HG02610 (cell line): ENCODE results near the gene GFY.

Experiments used
- ATAC-seq: cut with Tn5 transposase; IDR thresholded peaks from one replicate; pipeline ENCODE4 v1.9.1; 2021; ENCODE audit warnings: mild to moderate bottlenecking, moderate library complexity; ENCODE audit not compliant: unreplicated experiment

The GFY gene

DNA sequence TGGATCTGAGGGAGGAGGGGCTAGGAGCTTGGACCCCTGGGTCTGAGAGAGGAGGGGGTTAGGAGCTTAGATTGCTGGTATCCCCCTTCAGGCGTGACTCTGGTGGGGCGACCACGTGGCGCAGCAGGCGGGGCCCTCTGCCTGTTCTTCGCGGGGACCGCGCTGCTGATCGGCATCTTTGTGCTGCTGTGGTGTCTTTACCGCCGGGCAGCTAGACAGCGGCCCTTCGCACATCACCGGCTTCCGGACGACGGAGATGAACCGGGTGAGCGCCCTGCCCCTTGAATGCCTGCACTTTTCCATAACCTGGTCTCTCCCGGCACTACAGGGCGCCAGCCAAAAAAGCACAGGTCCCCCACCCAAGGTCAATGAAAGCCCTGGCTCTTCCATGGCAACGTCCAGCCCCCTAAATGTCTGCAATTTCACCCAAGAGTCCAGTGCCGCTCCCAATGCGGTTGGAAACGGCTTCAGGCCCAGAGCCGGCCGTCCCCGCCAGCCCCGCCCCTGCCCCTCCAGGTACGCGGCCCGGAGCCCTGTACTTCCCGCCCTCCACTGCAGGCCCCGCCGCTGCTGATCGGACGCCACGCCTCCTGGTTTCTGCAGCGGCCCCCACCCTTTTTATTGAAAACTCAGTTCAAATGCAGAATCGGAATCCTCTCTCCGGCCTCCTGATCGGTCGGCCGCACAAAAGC lies 2.8 kb downstream of the GFY start:
- no peak for ATAC-seq

DNA sequence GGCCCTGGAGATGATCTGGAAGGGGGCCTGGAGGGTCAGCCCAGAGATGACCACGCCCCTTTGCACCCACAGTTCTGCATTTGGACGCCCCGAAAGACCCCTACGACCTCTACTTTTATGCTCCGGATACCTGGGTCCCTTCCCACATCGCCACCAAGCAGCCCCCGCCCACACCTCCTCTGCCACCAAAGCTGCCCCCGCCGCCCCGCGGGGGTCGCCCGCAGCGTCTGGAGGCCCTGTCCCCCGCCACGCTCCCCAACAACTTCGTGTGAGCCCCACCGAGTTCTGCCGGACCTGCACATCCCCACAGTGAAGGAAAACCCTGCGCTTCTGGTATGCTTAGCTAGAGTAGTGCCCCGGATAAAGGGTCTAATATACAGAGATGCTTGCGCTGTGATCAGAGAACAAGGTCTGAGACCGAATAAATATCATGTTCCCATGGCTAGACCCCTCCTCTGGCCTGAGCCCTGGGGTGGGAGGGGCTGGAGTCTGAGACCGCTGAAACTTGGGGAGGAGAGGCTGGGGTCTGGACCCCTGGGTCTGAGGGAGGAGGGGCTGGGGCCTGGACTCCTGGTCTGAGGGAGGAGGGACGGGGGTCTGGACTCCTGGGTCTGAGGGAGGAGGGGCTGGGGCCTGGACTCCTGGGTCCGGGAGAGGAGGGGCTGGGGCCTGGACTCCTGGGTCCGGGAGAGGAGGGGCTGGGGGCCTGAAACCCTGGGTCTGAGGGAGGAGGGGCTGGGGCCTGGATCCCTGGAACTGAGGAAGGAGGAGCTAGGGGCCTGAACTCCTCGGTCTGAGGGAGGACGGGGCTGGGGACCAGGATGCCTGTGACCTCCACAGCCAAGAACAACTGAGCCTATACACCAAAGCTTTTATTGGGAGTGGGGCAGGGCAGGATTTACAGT lies 3.6 kb downstream of the GFY start:
- no peak for ATAC-seq

DNA sequence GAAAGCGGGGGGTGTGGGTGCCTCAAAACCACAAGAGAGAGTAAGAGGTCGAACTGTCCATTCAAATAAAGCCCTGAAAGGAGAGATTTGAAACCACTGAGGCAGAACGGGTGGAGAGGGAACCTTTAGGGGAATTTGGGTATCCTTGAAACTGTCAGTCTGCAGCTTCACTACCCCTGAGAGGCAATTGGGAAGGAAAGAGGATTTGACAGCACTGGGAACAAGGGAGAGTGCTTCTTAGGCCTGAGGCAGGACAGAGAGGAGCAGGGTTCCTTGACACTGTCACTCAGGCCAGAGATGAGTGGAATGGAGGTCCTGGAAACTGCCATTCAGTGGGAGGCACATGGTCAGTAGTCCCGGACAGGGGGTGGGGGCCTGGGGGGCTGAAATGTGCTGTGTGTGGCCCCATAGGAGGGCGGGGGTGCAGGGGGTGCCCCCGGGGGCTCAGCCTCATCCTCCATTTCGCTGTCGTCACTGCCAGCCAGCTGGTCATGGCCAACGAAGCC lies 5.0 kb downstream of the GFY start:
- no peak for ATAC-seq

DNA sequence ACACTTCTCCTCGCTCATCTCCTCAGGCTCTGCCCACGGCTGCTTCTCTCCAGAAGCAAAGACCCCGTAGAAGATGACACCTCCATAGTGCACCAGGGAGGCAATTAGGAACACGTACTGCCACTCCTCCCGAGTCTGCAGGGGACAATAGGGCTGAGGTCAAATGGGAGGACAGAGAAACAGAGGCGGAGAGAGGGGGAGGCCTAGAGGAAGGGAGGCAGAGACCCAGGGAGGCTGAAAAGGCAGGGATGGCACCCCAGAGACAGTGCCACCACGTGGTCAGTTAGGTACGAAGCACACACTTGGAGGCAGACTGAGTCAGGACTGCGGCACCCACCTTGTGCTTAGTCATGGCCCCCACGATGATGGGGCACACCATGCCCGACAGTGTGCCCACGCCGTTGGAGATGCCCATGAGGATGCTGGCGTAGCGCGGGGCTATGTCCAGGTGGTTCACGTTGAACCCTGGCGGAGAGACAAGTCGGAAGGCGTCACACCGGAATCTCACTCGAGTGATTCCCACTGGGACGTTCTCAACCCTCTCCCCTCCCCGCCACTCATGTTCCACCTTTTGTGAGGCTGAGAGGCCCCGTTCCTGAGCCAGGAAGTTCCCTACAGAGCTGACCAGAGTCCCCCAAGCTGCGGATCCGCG lies 5.6 kb downstream of the GFY start:
- ATAC-seq, result no peak

DNA sequence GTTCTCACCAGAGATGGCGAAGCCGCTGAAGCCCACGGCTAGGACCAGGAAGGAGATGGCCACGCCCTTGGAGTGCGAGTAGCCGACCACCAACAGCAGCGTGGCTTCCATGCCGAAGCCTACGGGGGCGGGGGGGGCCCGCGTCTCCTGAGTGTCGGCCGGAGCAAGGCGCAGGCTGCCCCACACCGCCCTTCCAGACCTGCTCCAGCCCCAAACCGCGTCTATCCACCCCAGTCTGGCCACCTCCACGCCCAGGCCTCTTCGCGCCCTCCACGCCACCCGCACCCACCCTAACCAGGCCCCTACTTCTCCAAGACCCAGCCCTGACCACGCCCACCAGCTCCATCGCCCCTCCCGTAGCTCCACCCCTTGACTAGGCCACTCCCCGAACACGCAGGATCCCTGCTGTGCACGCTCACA lies 6.2 kb downstream of the GFY start:
- ATAC-seq, result no peak

DNA sequence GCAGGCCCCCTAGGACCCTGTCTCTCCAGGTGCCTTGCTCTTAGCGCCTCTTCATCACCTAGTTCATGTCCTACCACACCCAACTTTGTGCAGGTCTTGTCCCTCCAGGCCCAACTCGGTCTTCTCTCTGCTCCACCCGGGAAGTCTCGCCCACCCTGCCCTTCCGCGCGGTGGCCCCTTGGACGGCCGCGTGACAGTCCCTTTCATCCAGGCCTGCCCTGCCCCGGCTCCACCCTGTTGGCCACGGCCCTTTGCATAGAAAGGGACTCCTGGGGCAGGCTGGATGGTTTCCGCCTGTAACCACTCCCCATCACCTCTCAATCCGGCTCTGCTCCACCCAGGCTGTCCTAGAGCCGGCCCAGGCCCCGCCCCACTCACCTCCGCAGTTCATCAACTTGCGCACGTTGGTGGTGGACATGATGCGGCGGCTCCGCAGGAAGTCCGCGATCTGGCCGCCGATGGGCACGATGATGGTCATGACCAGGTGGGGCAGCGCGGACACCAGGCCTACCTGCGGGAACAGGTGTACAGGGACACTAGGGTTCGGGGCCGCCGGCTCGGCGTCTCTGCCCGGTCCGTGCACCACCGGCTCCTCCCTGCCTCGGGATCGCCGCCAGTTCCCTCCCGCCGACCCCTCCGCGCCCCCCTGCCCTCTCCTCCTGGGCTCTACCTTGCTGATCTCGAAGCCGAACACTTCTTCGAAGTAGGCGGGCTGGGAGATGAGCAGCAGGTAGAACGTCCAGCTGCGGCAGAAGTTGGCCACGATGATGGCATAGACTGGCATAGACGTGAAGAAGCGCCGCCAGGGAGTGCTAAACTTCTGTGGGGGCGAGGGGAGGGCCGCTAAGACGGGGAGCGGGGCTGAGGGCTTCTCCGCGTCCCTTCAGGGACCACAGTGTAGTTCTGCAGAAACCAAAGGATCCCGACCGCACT lies 7.2 kb downstream of the GFY start:
- ATAC-seq, result no peak

DNA sequence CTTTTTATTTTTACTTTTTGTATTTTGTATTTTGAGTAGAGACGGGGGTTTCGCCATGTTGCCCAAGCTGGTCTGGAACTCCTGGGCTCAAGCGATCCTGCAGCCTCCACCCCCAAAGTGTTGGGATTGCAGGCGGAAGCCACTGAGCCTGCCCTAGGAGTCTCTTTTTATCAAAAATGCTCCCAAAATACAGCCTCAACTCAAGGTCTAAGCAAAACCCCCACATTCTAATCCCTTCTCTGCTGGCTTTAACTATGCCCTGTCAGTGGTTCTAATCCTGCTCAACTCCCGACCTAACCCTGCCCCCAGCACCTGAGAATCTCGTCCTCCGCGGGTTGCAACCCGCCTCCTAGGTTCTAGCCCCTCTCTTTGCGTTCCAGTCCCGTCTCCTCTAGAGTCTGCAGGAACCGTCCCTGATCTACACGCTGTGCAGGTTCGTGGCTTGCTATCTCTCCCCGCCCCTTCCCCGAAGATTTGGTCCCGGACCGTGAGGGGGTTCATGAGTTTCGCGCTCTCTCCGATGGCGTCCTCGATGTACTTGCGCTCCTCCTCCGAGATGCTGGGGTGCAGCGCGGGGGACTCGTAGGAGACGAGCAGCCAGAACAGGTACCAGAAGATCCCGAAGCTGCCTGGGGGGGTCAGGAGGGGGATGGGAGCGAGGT lies 8.2 kb downstream of the GFY start:
- ATAC-seq, result no peak

DNA sequence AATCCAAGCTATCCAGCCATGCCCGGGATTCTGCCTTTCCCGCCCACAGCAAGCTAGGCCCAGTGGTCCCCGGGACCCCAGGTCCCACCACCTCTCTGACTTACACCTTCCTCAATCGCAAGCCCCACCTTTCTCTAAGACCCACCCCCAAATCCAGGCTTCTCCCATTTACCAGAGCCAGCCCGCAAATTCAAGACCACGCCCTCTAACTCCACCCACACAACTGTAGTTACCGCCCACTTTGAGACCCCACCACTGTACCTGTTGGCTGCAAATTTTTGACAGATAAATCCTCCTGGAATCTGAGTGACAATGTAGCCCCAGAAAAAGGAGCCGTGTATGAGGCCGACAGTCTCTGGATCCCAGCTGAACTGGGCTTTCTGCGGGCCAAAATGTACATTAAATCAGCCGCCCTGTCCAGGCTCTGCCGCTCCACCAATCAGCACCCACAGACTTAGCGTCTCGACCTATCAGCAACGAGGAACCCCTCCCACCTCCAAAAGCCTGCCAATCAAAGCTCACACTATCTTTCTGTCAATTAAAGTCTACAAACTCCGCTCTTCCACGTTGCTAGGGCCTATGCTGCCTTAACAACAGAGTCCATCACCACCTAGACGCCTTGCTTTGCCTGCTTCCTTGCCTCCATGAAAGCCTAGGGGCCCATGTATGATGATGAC lies 9.9 kb downstream of the GFY start:
- ATAC-seq, result no peak

DNA sequence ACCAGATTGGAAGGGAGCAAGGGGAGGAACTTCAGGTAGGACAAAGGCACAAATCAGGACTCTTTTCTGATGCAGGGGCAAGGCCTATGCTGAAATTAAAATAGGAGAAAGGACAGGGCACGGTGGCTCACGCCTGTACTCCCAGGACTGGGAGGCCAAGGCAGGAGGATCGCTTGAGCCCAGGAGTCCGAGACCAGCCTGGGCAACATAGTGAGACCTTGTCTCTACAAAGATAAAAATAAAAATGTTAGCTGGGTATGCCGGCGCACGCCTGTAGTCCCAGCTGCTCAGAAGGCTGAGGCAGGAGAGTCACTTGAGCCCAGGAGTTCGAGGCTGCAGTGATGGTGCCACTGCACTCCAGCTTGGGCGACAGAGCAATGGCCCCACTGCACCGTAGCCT lies 10.5 kb downstream of the GFY start:
- no peak for ATAC-seq

DNA sequence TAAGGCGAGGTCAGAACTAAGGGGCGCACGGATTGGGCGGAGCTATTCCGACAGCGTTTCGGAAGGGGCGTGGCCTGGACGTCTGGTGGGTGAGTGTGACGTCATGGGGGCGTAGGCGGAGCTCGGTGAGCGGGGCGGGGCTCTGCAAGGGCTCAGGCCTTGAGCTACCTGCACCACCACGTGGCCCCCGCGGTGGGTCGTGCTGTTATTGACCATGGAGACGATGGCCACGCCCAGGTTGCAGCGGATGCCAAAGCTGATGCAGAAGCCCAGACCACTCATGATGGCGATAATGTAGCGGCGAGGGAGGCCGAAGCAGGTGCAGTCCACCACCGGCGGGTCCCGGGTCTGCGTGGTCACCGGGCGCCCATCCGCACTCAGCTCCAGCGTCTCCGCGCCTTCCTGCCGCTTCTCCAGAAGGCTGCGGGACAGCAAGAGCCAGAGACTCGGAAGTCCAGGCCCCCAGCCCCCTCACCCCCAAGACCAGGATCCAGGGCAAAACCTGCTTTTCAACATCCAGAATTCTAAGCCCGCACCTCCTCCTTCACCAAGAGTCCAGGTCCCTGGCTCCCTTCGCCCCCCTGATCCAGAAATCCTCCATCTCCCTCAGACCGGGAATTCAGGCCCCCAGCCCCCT lies 11.3 kb downstream of the GFY start:
- ATAC-seq, result no peak

DNA sequence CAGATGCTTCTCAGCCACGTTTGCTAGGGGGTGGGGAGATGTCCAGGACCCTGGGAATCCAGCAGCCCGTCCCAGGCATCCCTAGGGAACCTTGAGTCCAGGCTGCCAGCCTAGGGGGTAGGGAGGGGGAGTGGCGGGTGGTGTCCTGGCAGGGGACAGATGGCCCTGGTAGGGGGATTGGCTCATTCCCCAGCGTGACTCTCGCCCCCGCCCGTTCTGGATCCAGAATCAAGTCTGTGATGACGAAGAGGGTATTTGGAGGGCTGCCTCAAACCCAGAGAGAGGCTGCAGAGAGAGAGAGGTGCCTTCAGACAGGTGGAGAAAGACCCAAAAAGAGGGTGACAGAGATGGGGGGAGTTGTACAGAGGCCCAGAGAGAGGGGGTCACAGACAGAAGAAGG lies 12.0 kb downstream of the GFY start:
- no peak for ATAC-seq

DNA sequence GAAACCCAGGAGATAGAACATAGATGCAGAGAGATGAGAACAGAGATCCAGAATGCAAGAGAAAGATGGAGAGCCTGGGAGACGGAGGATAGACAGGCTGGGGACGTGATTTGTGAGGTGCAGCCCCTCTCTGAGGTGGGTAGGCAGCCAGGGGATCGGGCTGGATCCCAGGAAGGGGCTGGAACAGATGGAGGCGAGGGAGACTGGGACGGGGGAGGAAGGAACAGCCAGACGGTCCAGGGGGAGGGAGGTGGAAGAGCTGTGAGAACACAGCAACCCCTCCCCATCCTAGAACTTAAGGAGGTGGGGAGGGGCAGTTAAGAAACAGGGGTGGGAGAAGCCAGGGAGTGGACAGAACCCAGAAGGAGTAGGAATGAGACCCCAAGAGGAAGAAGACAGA lies 13.1 kb downstream of the GFY start:
- ATAC-seq, result no peak

DNA sequence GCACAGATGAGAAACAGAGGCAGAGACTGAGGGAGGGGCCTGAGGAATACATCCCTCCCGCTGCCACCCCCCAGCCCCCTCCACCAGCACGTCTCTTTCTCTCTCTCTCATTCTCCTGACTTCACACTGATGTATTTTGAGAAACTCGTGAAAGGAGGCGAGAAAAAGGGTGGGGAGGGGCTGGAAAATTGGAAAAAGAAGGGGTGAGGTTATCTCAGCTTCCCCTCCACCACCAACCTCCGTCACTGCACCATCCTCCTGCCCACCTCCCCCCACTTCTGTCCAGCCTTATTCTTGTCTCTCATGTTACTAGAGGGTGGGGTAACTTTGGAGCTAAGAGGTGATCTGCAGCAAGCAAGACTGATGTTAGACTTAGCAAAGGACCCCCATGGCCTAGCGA lies 14.6 kb downstream of the GFY start:
- ATAC-seq, result no peak

DNA sequence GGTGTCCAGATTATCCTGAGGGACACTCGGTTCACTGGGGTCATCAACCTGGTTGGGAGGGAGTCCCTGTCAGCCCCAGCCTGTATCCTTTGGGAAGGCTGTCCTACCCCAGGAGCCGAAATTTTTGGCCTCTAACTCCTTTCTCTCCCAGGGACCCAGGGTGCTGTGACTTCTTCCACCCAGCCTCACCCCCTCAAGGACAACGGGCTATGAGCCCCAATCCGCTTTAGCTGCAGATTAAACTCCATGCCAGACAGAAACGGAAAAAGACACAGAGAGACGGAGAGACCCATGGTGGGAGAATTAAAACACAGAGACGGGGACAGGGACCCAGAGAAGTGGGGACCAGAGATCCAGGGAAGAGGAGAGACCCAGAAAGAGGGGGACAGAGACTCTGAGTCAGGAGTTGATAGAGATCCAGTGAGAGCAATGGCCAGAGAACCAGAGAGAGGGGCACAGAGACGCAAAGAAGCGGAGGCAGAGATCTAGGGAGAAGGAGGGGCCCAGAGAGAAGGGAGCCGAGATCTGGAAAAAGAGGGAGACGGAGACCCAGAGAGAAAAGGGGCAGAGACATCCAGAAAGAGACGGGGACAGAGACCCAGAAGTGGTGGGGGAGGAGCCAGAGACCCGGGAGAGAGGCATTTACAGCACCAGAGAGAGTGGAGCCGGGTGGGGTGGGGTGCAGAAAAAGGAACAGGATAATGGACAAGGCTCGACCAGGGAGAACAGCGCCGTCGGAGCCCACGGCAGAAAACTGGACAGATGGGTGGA lies 15.4 kb downstream of the GFY start:
- ATAC-seq, result no peak

DNA sequence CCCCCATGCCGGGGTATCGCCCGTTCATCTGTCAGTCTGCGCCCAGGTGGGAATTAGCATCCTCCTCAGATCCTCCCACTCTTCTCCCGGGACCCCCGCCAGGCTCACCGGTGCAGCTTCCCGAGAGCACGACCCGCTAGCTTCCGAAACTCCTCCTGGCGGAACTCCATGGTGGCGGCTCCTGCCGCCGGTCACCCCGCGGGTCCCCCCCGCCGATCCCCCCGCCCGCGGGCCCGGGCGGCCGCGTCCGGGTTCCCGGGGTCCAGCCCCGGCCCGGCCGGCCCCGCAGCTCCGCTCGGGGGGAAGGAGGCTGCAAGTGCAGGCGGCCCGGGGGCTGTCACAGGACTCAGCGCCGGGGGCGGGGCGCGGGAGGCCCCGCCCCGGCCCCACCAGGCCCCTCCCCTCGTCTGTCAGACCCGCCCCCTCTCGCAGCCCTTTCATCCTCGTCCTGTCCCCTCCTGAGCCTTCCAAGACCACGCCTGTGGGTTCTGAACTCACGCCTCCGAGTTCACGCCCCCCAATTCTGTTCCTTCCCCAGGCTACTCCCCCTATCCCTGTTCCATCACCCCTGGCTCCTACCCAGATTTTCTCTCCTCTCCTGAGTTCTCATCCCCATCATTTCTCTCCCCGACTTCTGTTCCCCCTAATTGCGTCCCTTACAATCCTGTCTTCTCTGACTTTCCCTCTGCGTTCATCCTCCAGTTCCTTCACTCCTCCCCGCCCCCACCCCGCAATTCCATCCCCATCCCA lies 16.2 kb downstream of the GFY start, which contains the start of gene SLC17A7:
Gene SLC17A7, minus strand, starts transcription at position 318 of the 750 bp plus-strand sequence. Its CDS starts 148 bp downstream, at position 170.
- no peak for ATAC-seq

DNA sequence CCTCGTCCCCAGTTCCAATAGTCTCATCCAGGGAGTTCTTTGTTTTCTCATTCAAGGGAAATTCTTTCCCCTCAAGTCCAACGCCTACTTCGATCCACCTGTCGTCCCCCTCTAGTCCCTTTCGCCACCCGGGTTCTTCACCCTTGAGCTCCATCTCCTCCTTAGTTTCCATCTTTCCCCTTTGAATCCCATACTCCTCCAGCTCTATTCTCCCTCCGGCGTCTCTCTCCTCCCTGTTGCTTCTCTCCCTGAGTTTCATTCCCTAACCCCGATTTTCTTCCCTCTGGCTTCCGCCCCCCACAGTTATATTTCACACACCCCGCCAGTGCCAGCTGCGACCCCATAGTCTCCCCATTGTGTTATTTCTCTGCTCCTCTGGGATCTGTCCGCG lies 16.8 kb downstream of the GFY start:
- ATAC-seq, result no peak

DNA sequence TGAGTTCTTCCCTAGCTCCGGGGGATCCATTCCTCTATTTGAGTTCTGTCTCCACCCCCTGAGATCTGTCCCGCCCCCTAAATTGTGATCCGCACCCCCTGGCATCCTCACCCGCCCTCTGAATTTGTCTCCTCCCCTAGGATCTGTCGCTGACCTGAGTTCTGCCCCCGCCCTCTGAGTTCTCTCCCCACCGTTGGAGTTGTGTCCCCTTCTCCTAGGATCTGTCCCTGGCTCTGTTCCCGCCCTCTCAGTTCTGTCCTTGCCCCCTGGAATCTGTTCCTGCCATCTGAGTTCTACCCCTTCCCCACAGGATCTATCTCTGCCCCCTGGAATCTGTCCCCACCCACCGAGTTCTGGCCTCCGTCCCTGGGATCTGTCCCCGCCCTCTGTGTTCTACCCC lies 17.2 kb downstream of the GFY start:
- no peak for ATAC-seq
